OCI-LY7 (cell line): ENCODE data around the gene FTHL17. TPM values are rescaled to one million over a fixed set of nuclear protein-coding genes. Genes with fewer than 3 reads are reported as not detected.

Experiments used
- BruUV-seq: library from RNA; stranded (reverse); fragments of 400-500 nt; replicated peaks from 2 replicates; lab custom pipeline; 2021; lab: Mats Ljungman, UMichigan
- CTCF ChIA-PET: fragments of 300-600 bp; sonication (Branson Sonifier 250); formaldehyde crosslinking; loops from one replicate; lab custom pipeline; 2022; ENCODE audit warnings: antibody characterized with exemption; ENCODE audit not compliant: unreplicated experiment; lab: Charles Lee
- POLR2A ChIA-PET: fragments of 300-600 bp; sonication (Branson Sonifier 250); formaldehyde crosslinking; loops from one replicate; lab custom pipeline; 2022; ENCODE audit warnings: antibody characterized with exemption; lab: Charles Lee
- DNase-seq: peaks from one replicate; pipeline ENCODE4 v3.0.0-alpha.2; 2015; ENCODE audit warnings: low spot score
- H2AFZ ChIP-seq: fragments of 200-600 bp; sonication (generic), shearing (Covaris generic); 2 replicates; pipeline ENCODE4 v1.6.1; 2014; ENCODE audit warnings: mild to moderate bottlenecking, antibody characterized with exemption, low read length, moderate library complexity
- H3K27ac ChIP-seq: fragments of 200-600 bp; sonication (generic); 2 replicates; pipeline ENCODE4 v1.5.1; 2014; ENCODE audit warnings: mixed run types, low read depth, mild to moderate bottlenecking, moderate library complexity, low read length, inconsistent platforms; ENCODE audit not compliant: poor library complexity, severe bottlenecking
- H3K36me3 ChIP-seq: fragments of 200-600 bp; sonication (generic); 2 replicates; pipeline ENCODE4 v1.6.1; 2014; ENCODE audit warnings: mild to moderate bottlenecking, antibody characterized with exemption, low read length, moderate library complexity, mixed read lengths; ENCODE audit not compliant: insufficient read depth
- H3K4me1 ChIP-seq: fragments of 200-600 bp; sonication (generic); 2 replicates; pipeline ENCODE4 v1.5.1; 2014; ENCODE audit warnings: mild to moderate bottlenecking, low read length; ENCODE audit not compliant: insufficient read depth, poor library complexity, severe bottlenecking
- H3K4me2 ChIP-seq: fragments of 200-600 bp; sonication (generic); 2 replicates; pipeline ENCODE4 v1.6.1; 2014; ENCODE audit warnings: mild to moderate bottlenecking, low read length
- H3K4me3 ChIP-seq: fragments of 200-600 bp; sonication (generic); 2 replicates; pipeline ENCODE4 v1.5.1; 2014; ENCODE audit warnings: mild to moderate bottlenecking, low read depth, low read length; ENCODE audit not compliant: poor library complexity, severe bottlenecking
- H3K79me2 ChIP-seq: fragments of 200-600 bp; sonication (generic); 2 replicates; pipeline ENCODE4 v1.6.1; 2016; ENCODE audit warnings: low read depth, mild to moderate bottlenecking, low read length, moderate library complexity, mixed read lengths; ENCODE audit not compliant: insufficient read depth
- H3K9me2 ChIP-seq: fragments of 200-600 bp; sonication (generic); 2 replicates; pipeline ENCODE4 v1.6.1; 2016; ENCODE audit warnings: mild to moderate bottlenecking, low read length, mixed read lengths; ENCODE audit not compliant: insufficient read depth
- H3K9me3 ChIP-seq: fragments of 200-600 bp; sonication (generic); 2 replicates; pipeline ENCODE4 v1.6.1; 2014; ENCODE audit warnings: mild to moderate bottlenecking, mixed run types, low read length, mixed read lengths
- H4K20me1 ChIP-seq: fragments of 200-600 bp; sonication (generic); 2 replicates; pipeline ENCODE4 v1.6.1; 2014; ENCODE audit warnings: mild to moderate bottlenecking, antibody characterized with exemption, low read length, moderate library complexity, mixed read lengths; ENCODE audit not compliant: insufficient read depth
- EZH2phosphoT487 ChIP-seq: fragments of 200-600 bp; sonication (generic); IDR thresholded peaks from 2 replicates; pipeline ENCODE4 v1.6.1; 2018; ENCODE audit warnings: low read depth, borderline replicate concordance, mild to moderate bottlenecking, mixed run types, antibody characterized with exemption, low read length, moderate library complexity, mixed read lengths
- intact Hi-C: fragments of 100-400 bp; cut with micrococcal nuclease; formaldehyde crosslinking; loops from one replicate; pipeline ENCODE4 v1.10.0; 2022; ENCODE audit not compliant: unreplicated experiment
- total RNA-seq, 2 experiments: library from RNA; depleted of rRNA in 1 of 2; stranded (reverse); fragments of >200 nt in 1 of 2; shearing (Covaris generic) in 1 of 2; gene quantifications; 2 replicates each; pipeline ENCODE4 v1.2.3, GENCODE V29; 2014 to 2022
- TF ChIP-seq, protein P1 (sequence below): fragments of 200-600 bp; sonication (generic); conservative IDR thresholded peaks from 2 replicates; pipeline ENCODE4 v1.5.1; 2014; ENCODE audit warnings: mild to moderate bottlenecking, antibody characterized with exemption, low read length, moderate library complexity, mixed read lengths

The FTHL17 gene
- total RNA-seq, 2 experiments from 2014 or later: not detected

GRCh38 chrX:31038575-31039326 is 33.1 kb downstream of the FTHL17 start:
- intact Hi-C loops: loop anchor here (1.0 kb wide), 3 partner anchors 176 to 620 kb away; no protein-coding TSS in a partner anchor
- DNase-seq: peak; percentile 68
- peak overlapping the region; percentile 42 for H3K4me2 ChIP-seq
- no TSS peak for BruUV-seq
- no peaks in the 10 kb centered on the region for H3K79me2 ChIP-seq
- H3K27ac ChIP-seq: no peak overlapping the region
- H2AFZ ChIP-seq: peak overlapping the region; percentile 85
- no peaks in the 10 kb centered on the region for H4K20me1 ChIP-seq
- CTCF ChIA-PET: interaction anchor here (0.7 to 2.9 kb wide), 6 partner anchors 31 to 618 kb away, joined by 3 to 14 read pairs (median 4); no protein-coding TSS in a partner anchor
- TF ChIP-seq, protein P1, sequence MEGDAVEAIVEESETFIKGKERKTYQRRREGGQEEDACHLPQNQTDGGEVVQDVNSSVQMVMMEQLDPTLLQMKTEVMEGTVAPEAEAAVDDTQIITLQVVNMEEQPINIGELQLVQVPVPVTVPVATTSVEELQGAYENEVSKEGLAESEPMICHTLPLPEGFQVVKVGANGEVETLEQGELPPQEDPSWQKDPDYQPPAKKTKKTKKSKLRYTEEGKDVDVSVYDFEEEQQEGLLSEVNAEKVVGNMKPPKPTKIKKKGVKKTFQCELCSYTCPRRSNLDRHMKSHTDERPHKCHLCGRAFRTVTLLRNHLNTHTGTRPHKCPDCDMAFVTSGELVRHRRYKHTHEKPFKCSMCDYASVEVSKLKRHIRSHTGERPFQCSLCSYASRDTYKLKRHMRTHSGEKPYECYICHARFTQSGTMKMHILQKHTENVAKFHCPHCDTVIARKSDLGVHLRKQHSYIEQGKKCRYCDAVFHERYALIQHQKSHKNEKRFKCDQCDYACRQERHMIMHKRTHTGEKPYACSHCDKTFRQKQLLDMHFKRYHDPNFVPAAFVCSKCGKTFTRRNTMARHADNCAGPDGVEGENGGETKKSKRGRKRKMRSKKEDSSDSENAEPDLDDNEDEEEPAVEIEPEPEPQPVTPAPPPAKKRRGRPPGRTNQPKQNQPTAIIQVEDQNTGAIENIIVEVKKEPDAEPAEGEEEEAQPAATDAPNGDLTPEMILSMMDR: peak; percentile 84
- no peak for TF ChIP-seq EZH2phosphoT487
- no peaks in the 10 kb centered on the region for H3K9me3 ChIP-seq
- no peak overlapping the region for H3K4me3 ChIP-seq
- peaks cover 24% of the 10 kb centered on the region for H3K4me1 ChIP-seq
- POLR2A ChIA-PET: interaction anchor here (0.6 to 2.3 kb wide), 4 partner anchors 115 to 382 kb away, joined by 3 to 9 read pairs (median 4); no protein-coding TSS in a partner anchor
- H3K9me2 ChIP-seq: no peaks in the 10 kb centered on the region
- H3K36me3 ChIP-seq: no peaks in the 10 kb centered on the region

GRCh38 chrX:31036895-31037294 is 34.9 kb downstream of the FTHL17 start:
- no peaks in the 10 kb centered on the region for H3K36me3 ChIP-seq
- H3K4me1 ChIP-seq: peaks cover 24% of the 10 kb centered on the region
- intact Hi-C loops: loop anchor here (1.0 kb wide), 1 partner anchor 387 kb away; no protein-coding TSS in a partner anchor
- H3K4me2 ChIP-seq: no peak overlapping the region
- no peak for TF ChIP-seq EZH2phosphoT487
- TF ChIP-seq, protein P1: peak; percentile 77
- DNase-seq: peak; percentile 54
- H3K9me3 ChIP-seq: no peaks in the 10 kb centered on the region
- H3K79me2 ChIP-seq: no peaks in the 10 kb centered on the region
- BruUV-seq: no TSS peak
- POLR2A ChIA-PET: interaction anchor here (0.6 to 1.2 kb wide), 2 partner anchors 362 to 386 kb away, joined by 3 to 5 read pairs; no protein-coding TSS in a partner anchor
- no peak overlapping the region for H3K4me3 ChIP-seq
- H3K27ac ChIP-seq: no peak overlapping the region
- no peaks in the 10 kb centered on the region for H3K9me2 ChIP-seq
- CTCF ChIA-PET: interaction anchor here (1.2 to 2.1 kb wide), 2 partner anchors 175 to 621 kb away, joined by 3 to 6 read pairs; no protein-coding TSS in a partner anchor
- H4K20me1 ChIP-seq: no peaks in the 10 kb centered on the region
- no peak overlapping the region for H2AFZ ChIP-seq
